Hematopoietic multipotent progenitor cell treated with erythropoietin and hydrocortisone succinate and interleukin-3 and kit ligand, for 17 days (in vitro differentiated cells): Measurements from ENCODE around the gene TCP11L1.
A peak's percentile ranks its signal among the peaks of the same experiment; 100 is the strongest.

Source experiments
- DNase-seq: peaks from one replicate; pipeline ENCODE4 v3.0.0-alpha.2; 2015; ENCODE audit warnings: low spot score

Gene TCP11L1, protein sequence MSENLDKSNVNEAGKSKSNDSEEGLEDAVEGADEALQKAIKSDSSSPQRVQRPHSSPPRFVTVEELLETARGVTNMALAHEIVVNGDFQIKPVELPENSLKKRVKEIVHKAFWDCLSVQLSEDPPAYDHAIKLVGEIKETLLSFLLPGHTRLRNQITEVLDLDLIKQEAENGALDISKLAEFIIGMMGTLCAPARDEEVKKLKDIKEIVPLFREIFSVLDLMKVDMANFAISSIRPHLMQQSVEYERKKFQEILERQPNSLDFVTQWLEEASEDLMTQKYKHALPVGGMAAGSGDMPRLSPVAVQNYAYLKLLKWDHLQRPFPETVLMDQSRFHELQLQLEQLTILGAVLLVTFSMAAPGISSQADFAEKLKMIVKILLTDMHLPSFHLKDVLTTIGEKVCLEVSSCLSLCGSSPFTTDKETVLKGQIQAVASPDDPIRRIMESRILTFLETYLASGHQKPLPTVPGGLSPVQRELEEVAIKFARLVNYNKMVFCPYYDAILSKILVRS

DNA sequence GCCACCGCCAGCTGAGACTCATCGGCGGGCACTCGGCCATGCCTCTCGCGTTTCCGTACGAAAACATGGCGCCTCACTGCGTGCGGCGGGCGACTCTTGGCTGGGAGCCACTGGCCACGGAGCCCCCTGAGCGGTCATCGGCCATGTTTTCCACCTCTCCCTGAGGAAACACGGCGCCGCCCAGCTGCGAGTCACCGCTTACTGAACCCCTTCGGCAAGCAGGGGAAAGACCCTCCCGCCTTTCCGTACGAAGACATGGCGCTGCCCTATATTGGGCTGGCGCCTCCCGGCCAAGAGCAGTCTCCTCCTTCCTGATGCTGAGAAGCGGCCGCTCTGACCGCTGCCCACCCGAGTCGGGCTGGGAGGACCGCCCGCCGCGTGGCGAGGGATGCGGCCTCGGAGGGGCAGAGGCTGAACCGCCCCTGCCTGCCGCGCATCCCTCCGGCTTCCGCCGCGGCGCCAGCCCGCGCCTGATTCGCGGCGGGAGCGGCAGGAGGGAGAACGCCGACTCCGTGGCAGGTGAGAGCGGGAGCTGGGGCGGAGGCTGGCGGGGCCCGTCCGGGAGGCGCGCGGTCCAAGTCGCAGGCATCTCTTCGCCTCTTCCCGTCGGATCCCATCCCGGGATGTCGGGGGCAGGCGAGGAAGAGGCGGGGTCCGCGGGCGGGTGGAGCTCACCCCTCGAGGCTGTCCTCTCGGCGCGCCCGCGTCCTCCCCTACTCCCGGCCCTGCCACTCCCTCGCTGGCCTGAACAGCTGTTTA is at the start of gene TCP11L1:
TSS of gene TCP11L1 (plus strand) at position 299 of the 759 bp plus-strand sequence. CDS start 4,202 bp downstream, outside the sequence.
- DNase-seq: peak; percentile 90

DNA sequence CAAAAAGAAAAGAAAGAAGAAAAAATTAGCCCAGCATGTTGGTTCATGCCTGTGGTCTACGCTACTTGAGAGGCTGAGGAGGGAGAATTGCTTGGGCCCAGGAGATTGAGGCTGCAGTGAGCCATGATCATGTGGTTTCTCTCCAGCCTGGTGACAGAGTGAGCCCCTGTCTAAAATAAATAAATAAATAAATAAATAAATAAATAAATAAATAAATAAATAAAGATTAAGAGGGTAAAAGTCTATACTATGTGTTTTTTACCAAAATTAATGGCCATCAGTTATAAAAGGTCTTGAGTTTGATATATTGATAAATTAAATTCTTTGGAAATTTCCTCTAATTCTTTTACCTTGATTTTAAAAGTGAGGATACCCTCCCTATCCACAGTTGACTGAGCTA is 48.9 kb upstream of the TCP11L1 start:
- no peak for DNase-seq

DNA sequence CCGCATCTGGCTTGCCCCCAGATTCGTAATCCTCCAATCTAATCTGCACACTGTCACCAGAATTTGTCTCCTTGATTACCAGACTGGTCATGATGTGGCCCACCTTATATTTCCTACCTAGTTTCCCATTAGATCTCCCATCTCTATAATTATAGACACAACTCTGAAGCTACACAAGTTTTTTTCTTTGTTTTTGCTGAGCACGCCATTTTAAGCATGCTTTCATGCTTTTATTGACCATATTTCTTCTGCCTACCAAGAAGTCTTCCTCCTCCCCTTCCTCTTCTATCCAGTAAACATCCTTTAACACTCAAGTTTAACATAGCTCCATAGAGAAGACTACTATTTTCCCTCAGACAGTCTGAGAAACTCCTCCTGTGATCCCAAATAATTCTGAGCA is 47.9 kb upstream of the TCP11L1 start:
- DNase-seq: no peak

DNA sequence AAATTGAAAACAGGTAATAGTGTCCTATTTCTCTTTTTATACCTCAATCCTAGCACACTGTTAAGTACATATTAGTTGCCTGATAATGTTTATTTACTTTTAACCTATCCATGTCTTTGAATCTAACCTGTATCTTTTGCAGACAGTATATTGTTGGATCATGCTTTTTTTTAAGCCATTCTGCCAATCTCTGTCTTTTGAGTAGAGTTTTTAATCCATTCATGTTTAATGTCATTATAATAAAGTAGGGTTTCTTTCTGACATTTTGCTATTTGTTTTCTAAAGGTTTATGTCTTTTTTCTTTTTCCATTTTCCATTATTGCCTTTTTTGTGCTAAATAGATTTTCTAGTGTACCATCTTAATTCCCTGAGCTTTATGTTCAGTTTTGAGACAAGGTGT is 47.5 kb upstream of the TCP11L1 start:
- no peak for DNase-seq

DNA sequence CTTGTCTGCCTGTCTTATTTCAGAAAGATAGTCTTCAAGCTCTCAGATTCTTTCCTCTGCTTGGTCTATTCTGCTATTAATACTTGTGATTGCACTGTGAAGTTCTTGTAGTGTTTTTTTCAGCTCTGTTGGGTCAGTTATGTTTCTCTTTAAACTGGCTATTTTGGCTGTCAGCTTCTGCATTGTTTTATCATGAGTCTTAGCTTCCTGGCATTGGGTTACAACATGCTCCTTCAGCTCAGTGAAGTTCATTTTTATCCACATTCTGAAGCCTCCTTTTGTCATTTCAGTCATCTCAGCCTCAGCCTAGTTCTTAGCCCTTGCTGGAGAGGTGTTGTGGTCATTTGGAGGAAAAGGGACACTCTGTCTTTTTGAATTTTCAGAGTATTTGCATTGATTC is 39.2 kb upstream of the TCP11L1 start:
- DNase-seq: no peak

DNA sequence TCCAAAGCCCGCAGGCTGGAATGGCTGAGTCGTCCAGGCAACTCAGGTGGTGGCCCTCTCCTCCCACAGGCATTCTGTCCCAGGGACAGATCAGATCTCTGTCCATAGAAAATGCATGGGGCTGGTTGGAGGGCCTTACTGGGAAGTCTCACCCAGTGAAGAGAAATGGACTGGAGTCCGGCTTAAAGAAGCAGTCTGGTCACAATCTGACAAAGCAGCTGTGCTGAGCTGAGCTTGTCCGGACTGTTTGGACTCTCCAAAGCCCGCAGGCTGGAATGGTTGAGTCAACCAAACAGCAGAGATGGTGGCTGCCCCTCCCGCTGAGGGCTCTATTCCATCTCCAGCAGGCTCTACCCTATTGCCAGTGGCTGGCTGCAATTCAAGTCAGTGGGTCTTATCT is 38.1 kb upstream of the TCP11L1 start:
- DNase-seq: no peak

DNA sequence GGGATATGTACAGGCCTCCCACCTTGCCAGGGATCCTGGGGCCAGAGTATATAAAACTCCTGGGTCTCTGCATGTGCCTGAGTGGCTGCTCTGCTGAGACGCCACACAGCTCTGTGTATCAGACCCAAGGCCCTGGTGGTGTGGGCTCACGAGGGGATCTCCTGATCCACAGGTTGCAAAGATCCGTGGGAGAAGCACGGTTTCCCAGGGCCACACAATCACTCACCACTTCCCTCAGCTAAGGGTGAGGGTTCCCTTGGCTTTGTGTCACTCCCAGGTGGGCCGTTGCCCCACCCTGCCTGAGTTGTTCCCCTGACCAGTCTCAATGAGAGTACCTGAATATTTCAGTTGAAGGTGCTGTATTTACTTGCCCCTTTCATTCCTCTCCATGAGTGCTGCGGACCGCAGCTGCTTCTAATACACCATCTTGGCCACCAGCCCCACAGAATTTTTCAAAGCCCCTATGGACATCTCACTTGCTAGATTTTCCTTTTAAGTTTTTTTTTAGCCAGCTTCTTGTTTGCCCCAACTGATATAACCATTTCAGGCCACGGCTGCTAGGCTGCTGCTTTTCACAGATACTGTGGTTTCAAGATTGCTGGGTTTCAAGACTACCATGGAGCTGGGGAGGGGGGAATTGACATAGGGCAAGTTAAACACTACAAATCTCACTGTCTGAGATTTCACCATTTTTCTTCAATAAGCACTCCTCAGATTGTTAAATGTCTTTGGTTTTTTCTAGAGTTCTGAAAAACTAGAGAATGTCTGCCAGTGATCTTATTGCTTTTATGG is 37.4 kb upstream of the TCP11L1 start:
- DNase-seq: no peak

DNA sequence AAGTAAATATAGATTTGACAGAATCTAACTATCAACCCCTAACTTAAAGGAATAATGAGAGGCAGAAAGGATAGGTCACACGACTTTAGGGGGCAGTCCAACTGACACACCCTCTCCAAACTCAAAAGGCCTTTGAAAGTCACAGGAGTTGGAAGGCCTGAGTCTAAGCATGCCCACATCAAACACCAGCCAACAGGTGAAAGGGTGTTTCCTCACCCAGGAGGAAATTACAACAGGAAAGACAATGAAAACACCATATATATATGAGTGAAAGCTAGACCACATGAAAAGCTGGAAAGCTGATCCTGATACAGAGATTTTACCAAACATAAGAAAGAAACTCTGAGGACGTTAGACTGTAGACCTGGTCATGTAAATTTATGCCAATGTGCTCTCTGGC is 34.2 kb upstream of the TCP11L1 start:
- DNase-seq: no peak

DNA sequence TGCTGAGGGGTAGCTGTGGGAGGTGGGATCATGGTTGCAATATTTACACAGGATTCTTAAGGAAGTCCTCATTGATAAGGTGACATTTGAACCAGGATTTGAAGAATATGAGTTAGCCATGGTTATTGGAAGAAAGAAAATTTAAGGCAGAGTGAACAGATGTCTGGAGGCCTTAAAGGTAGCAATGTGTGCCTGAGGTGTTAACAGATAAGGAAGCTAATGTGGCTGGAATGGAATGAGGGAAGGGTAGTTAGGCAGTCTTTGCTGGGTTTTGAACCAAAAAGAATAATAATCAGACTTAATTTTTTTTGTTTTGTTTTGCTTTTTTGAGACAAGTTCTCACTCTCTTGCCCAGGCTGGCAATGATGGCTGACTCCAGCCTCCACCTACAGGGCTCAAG is 33.4 kb upstream of the TCP11L1 start:
- no peak for DNase-seq

DNA sequence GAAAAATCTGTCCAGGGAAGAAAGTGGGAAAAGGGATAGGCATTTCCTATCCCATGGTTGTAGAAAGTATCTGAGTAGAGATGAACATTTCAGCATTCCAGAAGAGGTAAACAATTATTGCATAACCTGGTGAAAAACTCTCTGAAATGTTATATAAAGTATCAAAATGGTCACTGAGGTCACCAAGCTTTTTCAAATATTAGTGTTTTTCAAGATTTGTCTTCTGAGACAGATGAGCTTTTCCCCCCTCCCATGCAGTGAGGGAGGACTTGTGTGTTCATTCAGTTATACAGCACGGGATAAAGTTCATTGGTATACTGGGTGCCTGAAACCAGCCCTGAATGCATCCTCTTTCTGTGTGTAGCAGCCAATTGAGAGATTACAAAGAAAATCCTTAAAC is 25.6 kb upstream of the TCP11L1 start:
- DNase-seq: no peak

DNA sequence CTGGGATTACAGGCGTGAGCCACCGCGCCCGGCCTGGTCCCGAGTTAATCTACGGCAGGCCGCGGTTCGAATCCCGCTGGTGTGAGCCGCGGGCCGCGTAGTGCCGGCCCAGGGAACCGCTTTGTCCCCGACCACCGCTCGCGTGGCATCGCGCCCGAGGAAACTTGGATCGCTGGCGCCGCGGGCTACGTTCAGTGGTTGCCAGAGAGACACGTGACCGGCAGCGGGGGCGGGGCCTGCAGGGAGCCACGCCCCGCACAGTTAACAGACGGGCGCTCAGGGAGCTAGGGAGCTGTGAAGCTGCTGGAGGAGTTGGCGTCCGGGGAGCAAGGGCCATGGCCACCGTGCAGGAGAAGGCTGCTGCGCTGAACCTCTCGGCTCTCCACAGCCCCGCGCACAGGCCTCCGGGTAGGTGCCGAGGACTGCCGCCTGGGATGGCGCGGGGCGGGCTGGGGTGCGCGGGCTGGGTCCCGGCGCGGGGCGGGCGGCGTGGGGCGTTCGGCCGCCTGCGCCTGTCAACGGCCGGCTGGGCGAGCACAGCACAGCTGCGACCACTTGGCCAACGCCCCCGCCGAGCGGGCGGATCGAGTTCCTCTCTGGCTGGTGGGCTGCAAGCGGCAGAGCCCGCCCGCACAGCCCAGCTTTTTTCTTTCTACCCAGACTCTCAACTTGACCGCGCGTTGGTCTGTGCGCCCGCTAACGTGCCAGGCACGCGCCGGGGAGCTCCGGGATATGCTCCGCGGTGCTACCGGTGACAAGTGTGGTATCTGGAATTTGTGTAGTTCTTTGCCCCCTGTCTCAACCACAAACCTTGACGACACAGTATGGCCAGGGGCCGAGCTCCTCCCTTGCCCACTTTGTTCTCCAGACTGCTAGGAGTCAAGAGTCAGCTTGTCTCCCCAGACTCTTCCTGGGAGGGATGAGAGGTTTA is 23.5 kb upstream of the TCP11L1 start, which contains the start of gene DEPDC7:
TSS of gene DEPDC7 (plus strand) at position 258 of the 931 bp plus-strand sequence. CDS start at position 336, 78 bp downstream.
- peak; percentile 82 for DNase-seq

DNA sequence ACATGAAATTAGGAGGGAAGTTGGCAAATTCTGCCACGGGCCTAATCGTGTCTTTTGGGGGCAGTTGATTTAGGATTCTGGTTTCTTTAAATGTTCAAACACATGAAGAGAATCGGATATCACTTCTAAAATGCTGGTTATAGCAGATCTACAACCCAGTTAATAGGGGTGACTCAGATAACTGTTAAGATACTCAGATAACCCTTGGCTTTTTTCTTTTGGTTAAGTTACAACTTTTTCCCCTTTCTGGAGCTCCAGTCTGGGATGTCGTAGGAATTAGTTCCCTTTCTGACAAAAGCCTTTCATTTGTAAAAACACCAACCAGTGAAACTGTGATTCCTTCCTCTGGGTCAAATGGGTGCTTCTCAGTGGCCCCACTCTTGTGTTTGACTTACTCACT is 22.7 kb upstream of the TCP11L1 start:
- no peak for DNase-seq

DNA sequence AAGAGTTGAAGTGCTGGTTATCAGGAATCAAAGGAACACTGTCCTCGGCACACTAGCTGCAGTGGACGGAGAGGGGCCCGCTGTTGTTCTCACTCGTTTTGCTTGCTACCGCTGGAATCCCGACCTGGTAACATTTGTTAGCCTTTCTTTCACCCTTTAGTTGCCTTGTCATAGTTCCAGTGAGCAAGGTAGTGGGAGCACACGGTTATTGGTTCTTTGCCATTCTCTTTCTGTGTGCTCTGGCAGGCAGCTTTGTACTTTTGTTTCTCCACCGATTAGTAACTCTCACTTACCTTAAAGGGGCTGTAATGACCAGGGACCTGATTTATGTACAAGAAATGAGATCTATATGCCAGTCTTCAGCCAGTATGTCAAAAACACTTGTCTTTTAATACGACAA is 21.9 kb upstream of the TCP11L1 start:
- DNase-seq: no peak

DNA sequence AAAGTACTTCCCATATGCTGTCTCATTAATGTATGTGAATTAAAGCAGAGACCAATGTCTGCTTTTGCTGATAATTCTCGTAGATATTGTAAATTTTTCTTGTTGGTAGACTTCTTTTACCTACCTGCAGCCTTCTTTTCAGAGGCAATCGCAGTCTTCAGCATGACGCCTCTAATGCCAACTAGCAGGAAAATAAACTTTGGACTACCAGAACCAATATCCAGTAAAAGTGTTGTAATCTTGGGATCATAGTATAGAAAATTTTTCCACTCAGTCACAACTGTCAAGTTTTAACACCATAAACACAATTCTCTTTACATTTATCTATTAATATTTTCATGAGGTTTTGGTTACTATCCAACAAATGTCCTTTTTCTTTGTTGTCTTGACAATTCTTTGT is 21.4 kb upstream of the TCP11L1 start:
- DNase-seq: no peak

DNA sequence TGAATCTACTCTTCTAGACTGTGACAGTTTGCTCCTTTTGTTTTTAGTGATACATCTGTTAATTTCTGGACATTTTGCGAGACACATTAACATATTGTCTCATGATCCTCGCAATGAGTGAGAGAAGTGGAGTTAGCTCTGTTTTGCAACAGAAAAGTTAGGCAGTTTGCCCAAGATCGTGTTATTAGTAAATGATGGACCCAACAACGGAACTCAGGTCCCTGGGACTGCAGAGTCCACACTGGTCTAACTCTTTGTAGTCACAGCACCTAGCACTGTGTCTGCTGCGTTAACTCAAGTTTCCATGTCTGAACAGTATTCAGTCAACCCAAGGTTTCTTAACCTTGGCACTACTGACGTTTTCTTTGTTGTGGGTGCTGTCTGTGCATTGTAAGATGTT is 20.5 kb upstream of the TCP11L1 start:
- DNase-seq: no peak

DNA sequence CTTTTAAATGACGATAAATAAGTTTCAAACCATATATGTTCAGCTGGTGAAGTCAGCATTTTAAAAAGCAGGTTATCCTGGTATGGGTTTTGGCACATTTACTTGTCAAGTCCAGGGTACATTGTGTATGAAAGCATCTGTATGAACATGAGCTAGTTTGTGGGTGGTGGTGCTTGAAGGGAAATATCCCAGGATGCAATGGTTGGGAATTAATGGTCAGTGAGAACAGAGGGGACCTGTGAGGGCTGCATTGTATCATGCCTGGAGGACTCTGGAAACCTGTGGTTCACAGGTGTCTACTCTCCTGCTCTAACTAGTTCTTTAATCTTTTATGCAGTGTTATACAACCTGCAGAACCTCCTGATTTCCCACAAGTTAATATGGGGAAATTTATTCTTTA is 17.9 kb upstream of the TCP11L1 start:
- no peak for DNase-seq

DNA sequence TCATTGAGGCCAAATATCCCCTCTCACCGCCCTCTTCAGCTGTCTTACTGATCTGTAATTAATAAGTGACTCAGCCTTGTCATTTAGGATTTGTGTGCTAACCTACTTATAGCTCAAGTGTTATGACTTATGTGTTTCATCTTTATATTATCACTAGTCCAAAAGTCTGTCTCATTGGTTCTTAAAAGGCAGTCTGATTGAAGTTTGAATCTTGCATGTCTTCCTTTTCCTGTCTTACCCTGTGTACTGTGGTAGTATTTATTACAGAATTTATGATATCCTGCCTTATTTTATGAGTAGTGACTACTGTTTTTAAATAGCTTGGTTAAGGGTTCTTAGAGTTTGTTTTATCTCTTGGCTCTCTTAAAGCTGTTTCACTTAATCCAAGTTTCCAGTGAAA is 17.4 kb upstream of the TCP11L1 start:
- DNase-seq: no peak

DNA sequence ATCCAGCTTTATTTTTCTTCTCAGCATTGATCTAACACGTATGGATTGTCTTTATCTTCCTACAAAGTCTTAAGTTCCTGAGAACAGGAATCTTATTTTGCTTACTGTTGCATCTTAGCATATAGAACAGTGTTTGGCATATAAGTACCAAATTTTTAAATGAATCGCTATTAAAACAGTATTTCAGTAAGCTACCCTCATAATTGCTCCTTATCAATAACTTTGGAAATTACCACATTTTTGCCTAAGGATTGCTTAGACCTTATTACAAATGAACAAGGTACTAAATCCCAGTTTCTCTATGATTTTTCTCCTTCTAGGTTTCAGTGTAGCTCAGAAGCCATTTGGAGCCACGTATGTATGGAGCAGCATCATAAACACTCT is 14.0 kb upstream of the TCP11L1 start:
- DNase-seq: no peak

DNA sequence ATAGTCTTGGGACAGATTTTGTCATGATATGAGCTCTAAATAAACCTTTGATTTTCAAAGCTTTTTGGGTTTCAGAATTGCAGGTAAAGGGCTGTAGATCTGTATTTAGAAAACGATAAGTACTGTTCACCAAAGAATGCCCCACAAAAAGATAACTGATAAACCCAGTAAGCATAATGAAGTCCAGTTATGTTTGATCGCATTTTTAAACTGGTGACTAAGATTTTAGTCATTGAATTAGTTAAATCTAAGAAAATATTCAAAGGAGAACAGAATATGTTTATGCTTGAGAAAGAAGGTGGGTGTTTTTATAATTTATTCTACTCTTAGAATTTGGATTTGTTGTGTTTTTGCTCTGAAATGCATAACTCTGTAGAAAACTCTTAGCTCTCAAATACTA is 12.1 kb upstream of the TCP11L1 start:
- DNase-seq: no peak

DNA sequence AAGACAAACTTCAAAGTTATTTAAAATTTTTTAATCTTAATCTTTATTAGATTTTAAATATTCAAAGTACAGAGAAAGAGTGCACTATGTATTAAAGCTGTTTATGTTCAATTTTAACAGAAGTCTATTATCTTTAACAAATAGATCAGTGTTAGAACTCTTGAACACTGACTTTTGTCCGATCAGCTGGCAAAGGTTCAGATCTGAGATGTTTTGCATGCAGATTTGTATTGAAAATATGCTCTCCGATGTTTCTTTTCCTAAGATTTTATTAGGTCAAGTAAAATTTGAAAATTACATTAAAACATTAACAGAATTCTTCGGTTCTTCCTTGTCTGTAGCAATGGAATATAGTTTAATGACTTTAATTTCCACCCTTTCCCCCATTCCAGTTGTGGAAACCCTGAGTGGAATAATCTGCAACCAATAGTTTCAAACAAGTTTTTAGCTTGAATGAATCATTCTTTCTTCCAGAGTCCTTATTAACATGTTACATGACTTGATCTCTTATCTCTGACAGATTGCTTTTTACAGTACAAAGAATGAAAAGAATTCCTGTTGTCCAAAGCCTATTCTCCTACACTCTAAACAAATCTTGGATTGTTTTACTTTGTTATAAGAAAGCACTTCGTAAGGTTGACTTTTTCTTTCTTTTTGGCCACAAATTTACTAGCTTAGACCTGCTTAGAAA is 11.4 kb upstream of the TCP11L1 start:
- DNase-seq: no peak

DNA sequence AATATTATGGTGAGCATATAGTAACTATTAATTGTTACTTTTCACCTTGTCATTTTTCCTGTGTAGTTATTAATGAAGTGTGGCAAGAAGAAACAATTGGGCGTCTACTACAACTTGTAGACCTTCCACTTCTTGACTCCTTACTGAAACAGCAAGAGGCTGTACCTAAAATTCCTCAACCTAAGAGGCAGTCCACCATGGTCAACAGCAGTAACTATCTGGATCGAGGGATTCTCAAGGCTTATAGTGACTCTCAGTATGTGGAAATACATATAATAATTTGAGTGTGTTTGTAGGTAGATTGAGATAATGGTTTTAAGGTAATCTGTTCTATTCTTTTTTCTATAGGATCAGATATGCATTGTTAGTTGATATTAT is 10.8 kb upstream of the TCP11L1 start:
- DNase-seq: no peak
